Posterior vena cava (tissue), 2 donors: ENCODE measurements around the gene FCGR3A. TPM values are rescaled to one million over a fixed set of nuclear protein-coding genes. Genes with fewer than 3 reads are reported as not detected.

Experiments used
- DNase-seq: peaks from one replicate; pipeline ENCODE4 v3.0.0-alpha.2; 2020; ENCODE audit warnings: low spot score
- intact Hi-C, 2 donors: fragments of 100-400 bp; cut with DNase I; formaldehyde crosslinking; loops; one replicate each; pipeline versions ENCODE4 v1.14.1 to v1.14.2; 2022 to 2023
- total RNA-seq, 2 donors: library from RNA; stranded (reverse); fragmentation: NEBNext Ultra II Directional; extraction: Animal tissue kit (Norgen Biotek cat#: 25700); gene quantifications; one replicate each; pipeline ENCODE4 v1.2.1, GENCODE V29; 2021
- donor health status: DM: yes; HTN: yes; CAD: no.
- donor health status: DM: yes; HTN: yes; CAD: no.

Gene FCGR3A
- total RNA-seq, 2 donors from 2014 or later: 41.0 to 64.2 TPM

DNA sequence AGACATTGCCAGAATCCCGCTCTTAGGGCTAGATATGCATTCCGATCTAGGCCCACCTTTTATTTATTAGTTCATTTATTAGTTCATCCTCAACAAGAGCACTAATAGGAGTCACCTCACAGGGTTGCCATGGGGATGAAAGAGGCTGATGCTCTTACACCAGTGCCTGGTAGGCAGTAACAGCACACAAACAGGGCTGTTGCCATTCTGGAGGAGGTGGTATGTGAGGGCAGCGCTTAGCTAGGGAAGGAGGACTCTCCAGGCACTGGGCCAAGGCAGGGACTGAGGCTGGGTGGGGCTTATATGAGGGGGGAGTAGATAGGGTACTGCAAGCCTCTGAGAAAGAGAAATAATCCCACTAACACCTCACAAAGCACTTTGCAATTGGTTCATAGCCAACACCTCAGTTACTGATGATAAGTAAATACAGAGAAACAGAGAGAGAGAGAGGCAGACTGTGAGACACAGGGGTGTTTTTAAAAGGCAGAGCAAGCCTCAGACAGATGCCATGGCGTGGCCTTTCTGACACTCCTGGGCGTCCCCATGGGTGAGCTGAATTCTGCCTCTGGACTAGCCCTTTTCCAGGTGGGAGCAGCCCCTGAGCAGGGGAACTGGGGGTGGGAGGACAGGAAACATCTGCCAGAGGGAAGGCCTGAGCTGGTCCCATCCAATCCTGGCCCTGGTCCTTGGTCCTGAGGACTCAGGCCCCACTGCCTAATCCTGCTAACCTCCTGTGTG is 38.4 kb downstream of the FCGR3A start:
- intact Hi-C loops: no loop called here
- DNase-seq: no peak

DNA sequence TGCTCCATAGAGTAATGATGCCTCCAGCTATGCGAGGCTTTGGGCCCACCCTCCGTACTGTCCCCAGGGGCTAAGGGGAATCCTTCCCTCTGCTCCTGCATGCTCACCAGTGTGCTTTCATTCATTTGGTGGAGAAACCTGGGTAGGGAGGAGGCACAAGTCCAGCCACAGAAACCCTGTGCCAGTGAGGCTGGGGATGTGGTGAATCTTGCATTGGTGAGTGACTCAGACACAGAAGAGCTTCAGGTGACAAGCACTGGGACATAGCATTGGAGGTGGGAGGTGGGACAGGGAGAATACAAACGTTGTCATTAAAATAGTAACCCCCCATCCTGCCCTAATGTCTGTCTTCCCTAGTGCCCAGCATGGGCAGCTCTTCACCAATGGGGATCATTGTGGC is 39.1 kb downstream of the FCGR3A start:
- intact Hi-C loops: no loop called here

DNA sequence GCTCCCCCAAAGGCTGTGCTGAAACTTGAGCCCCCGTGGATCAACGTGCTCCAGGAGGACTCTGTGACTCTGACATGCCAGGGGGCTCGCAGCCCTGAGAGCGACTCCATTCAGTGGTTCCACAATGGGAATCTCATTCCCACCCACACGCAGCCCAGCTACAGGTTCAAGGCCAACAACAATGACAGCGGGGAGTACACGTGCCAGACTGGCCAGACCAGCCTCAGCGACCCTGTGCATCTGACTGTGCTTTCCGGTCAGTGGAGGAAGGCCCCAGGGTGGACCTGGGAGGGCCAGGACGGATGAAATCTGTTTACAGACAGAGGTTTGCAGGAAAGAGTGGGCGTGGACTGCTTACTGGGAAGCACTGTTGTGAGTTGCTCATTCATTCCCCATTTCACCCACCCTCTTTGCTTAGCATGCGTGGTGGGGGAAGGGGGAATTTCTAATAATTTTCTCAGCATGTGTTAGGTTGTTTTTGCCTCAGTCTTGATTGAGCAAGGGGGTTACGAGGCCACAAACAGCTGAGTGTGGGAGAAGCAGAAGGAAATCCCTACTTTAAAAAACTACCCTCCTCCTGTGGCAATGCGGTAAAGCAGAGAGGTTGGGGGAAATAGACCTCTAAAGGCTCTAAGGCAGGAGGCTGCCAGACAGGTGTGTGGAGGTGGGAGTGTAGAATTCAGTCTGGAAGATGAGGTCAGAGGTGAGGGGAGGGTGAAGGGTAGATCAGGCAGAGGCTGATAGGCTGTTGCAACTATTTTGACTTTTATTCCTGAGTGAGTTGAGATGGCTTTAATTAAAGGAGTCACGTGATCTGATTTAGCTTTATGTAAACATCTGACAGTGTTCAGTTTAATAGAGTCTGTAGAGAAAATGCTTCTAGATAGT is 43.0 kb downstream of the FCGR3A start:
- DNase-seq: no peak

More for the DNA sequence above, 39.1 kb downstream of the FCGR3A start:
- no peak for DNase-seq

DNA sequence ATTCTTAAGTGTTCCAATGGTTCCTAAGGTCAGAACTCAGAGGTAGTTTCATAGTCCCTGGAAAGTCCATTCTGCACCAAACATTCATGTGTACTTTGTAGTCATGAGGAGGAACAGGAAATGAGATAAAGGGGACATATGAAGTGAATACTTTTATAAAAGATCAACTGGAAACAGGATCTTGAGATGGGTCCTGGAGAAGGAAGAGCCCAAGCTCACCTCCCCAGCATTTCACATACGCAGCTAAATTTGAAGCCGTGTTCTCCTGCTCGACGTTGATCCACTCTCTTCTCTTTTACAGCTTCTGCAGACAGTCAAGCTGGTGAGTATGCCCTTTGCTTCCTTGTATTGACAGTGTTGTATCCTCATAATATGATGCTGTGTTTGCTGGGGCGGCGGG is 43.9 kb downstream of the FCGR3A start:
- DNase-seq: no peak
- intact Hi-C loops: no loop called here

More for the DNA sequence above, 43.0 kb downstream of the FCGR3A start:
- intact Hi-C loops: no loop called here

DNA sequence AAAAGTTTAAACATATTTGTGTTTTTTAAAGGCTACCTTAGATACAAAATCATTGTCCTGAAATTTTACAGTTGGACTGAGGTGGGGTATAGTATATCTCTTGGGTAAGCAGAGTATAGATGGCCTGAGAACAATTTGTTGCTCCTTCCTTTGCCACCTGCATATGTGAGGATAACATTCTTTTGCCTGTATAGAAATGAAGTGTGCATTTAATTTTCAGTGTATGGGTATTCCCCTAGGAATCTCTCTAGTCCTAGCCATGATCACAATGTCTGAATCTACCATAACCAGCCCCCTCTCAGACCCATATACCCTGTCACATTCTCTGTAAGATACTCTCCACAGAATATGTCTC is 46.2 kb downstream of the FCGR3A start:
- DNase-seq: no peak
- intact Hi-C loops: no loop called here

DNA sequence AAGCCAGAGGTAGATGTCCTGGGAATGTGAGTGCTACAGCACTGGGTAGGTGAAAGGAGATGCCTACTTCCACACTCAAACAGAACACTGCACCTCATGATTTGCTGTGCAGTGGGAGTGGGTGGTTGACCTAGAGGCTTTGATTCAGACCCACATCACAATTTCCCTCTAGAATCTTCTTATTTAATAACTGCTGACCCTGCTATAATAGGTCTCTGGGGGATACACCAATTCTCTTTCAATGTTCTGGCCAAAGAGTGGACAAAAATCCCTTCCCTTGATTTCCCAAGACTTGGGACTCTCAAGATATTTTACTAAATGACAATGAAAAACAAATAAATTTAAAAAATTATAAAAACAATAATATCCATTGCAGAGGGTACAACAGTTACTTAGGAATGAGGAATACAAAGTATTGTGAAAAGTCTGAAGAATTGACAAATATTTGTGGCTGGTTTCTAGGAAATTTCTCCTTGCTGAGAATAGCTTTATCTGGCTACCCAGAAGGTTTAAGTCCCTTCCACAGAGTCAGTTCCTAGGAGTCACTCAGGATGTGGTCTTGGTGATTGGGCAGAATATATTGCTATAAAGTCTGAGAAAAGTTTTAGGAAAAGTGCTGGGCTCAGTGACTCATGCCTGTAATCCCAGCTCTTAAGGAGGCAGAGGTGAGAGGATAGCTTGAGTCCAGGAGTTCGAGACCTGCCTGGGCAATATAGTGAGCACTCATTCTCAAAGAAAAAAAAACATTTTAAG is 46.8 kb downstream of the FCGR3A start:
- DNase-seq: no peak
- intact Hi-C loops: no loop called here

DNA sequence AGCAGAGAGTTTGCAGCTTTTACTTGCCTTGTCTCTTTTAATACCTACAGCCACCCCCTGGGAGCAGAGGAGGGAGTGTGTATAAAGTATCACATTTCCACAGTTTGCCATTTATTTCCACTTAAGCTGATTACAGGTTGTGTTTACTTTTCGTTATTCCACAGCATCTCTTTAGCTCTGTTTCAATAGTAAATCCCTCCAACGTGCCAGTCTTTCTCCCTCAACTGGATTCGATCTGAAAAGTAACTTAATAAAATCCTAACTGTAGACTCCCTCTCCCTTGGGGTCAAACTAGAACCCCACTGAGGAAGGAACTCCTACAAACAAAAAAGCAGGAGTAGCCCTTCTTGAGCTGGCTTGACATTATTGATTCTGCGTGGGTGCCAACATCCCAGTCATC is 47.4 kb downstream of the FCGR3A start:
- intact Hi-C loops: no loop called here
- no peak for DNase-seq

DNA sequence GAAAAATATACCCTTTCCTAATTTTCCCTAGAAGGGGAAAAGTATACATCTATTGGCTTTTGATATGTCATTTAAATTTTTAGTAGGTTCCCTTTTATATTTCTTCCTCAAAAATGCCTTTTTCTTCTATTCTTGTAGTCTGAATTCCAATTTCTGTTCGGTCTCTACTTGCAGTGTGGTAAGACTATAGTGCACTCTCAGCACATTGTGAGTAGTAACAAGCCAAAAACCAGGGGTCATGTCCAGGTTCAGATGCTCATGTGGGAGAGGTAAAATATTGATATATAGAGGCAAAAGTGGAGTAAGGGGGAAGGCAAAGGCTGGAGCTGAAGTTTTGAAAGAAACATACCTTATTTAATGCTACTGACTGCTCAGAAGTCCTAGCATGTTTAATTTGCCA is 48.4 kb downstream of the FCGR3A start:
- DNase-seq: no peak
- intact Hi-C loops: no loop called here

DNA sequence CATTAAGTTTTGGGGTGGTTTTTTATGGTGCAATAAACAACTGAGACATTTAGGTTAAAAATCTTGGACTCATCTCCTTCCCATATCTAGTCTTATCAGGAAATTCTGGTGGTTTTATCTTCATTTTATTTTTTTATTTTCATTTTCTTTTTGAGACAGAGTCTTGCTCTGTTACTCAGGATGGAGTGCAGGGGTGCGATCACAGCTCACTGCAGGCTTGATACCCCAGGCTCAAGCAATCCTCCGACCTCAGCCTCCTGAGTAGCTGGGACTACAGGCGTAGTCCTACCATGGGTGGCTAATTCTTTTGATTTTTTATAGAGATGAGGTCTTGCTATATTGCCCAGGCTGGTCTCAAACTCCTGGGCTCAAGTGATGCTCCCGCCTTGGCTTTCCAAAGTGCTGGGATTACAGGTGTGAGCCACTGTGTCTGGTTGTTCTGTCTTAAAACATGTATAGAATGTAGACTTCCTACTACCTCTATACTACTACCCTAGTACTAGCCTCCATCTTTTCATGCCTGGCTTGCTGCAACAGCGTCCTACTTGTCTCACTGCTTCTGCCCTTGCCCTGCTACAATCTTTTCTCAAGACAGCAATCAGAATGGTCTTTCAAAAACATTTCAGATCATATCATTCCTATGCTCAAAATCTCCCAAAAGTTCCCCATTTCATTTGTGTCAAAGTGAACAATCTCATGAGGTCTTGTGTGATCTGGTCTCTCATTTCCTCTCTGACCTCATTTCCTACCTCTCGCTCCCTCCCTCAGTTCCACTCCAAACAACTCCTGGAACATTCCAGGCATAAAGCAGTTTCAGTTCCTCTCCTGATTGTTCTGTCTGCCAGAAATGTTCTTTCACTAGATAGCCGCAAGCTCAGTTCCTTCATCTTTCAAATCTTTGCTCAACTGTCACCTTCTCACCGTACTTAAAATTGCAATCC is 50.2 kb downstream of the FCGR3A start:
- intact Hi-C loops: no loop called here
- no peak for DNase-seq

DNA sequence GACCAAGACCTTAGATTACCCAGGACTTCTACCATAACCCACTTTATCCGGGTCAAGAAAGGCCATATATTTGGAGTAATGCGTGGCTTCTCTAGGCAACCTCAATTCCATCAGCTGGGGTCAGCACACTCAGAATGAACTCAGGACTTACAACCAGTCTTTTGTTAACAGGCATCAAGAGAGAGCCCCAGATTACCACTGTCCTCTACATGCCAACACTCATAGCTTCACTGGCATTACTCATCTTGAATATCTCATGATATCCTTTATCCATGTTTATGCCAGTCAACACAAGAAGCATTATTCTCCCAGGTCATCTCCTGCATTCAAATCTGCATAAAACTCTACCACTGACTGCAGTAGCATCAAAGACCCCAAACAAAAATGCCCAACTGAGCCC is 51.0 kb downstream of the FCGR3A start:
- intact Hi-C loops: no loop called here
- no peak for DNase-seq

DNA sequence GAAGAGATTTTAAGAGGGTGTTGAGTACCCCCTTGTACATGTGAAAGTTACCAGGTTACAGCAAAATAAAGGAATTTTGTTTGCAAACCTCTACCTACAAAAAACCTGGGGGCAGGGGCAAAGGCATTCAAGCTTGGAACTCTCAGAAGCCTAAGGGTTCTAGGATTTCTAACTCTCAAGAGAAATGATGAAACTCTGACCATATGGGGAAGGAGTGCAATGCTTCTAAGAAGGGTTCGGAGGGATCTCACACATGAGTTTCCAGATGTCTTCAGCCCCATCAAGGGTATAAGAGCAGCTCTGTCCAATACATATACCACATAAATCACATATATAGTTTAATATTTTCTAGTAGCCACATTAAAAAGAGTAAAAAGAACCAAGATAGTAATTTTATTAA is 51.7 kb downstream of the FCGR3A start:
- no peak for DNase-seq
- intact Hi-C loops: no loop called here

DNA sequence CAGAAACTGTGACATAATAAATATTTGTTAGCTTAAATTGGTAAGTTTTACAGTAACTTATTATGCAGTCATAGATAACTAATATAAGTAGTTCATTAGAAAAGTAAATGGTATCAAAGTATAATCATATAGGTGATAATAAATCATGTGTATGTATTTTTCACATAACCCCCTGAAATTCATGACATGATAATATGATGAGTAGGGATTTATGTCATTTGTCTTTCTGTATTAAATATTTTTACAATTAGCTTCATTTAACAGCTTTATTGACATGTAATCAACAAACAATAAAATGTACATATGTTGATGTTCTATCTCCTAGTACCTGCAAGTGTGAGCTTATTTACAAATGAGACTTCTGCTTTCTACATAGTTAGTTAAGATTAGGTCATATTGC is 54.1 kb downstream of the FCGR3A start:
- intact Hi-C loops: no loop called here
- DNase-seq: no peak

DNA sequence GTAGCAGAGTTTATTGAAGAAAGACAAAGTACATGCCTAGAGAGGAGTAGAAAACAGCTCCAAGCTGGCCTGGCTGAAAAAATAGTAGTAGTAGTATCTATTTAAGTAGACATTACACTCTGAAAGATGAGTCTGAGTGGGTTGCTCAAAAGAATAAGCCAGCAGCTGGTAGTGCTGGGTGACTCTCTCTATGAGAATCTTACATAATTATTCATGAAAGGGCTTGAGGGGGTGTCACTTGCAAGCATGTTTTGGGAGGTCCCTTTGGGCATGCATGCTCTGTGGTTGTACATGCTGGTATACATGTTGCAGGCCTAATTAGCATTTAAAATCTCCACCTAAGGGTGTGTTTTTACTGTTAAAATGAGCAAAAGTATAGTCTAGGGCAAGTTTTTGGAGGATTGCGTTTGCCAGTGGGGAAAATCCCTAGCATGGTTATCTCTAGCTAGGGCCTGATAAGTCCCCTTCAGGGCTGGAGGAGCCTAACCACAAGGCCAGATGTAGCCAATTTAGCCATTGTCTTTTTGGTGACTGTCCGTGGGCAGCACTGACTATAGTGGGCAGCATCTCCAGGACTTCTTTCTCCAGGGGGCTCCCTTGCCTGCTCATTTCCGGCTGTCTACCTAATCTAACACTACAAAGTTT is 55.4 kb downstream of the FCGR3A start:
- DNase-seq: no peak
- intact Hi-C loops: no loop called here

DNA sequence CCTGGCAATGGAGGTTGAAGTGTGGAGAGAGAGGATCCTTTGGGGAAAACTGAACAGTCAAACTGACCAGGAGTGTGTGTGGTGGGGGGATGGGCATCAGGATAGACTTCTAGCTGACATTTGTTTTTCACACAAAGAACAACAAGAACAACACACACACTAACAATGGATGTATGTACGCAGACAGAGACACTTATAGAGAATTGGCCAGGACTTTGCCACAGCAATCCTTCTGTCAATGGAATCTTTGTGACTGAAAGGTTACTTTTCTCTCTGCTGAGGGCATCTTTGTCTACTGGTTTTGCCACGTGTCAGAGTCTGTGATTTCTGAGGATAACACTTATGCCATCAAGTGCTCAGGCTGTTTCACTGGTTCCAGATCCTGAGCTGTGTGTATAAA is 56.8 kb downstream of the FCGR3A start:
- intact Hi-C loops: no loop called here
- no peak for DNase-seq

Other genes starting within 250 kb of the FCGR3A start
- 1 to 10 TPM; 1.3 to 1.5 TPM for gene MPZ, start 239.8 kb downstream of the FCGR3A start, total RNA-seq
- gene SDHC, start 235.4 kb downstream of the FCGR3A start, total RNA-seq: 100 to 1,000 TPM; 119 to 123 TPM
- gene CFAP126, start 181.9 kb downstream of the FCGR3A start, total RNA-seq: not detected
- gene FCGR2A, start 44.4 kb downstream of the FCGR3A start, total RNA-seq: 10 to 100 TPM; 60.8 to 93.7 TPM
- 1 to 10 TPM; 6.4 to 6.7 TPM for gene HSPA6, start 25.3 kb downstream of the FCGR3A start, total RNA-seq
- 1 to 10 TPM; 4.5 to 9.3 TPM for gene FCGR3B, start 81.4 kb upstream of the FCGR3A start, total RNA-seq
- 10 to 100 TPM in 1 of 2 donors, 1 to 10 TPM in 1; 7.4 to 33.0 TPM for gene FCGR2B, start 113.3 kb upstream of the FCGR3A start, total RNA-seq
- gene FCRLA, start 157.4 kb upstream of the FCGR3A start, total RNA-seq: under 1 TPM in 1 of 2 donors, not detected in 1; 0.19 TPM
- under 1 TPM; 0.38 to 0.74 TPM for gene FCRLB, start 171.7 kb upstream of the FCGR3A start, total RNA-seq
- gene DUSP12, start 200.0 kb upstream of the FCGR3A start, total RNA-seq: 10 to 100 TPM; 15.5 to 17.4 TPM
- gene ATF6, start 216.5 kb upstream of the FCGR3A start, total RNA-seq: 10 to 100 TPM; 27.9 to 32.3 TPM